Endothelial cell of umbilical vein (primary cell): ENCODE results near the gene PIP4P1. TPM values are rescaled to one million over a fixed set of nuclear protein-coding genes. Genes with fewer than 3 reads are reported as not detected.

ENCODE experiments used
- BruUV-seq: library from RNA; stranded (reverse); fragments of 400-500 nt; replicated peaks from 2 replicates; lab custom pipeline; 2021; lab: Mats Ljungman, UMichigan
- CTCF ChIA-PET: fragments of 300-600, 350-600 bp; sonication (Branson Sonifier 250); formaldehyde crosslinking; loops from one replicate; lab custom pipeline; 2021; ENCODE audit warnings: antibody characterized with exemption, inconsistent platforms; lab: Charles Lee
- POLR2A ChIA-PET: fragments of 300-600, 350-600 bp; sonication (Branson Sonifier 250); formaldehyde crosslinking; loops from one replicate; lab custom pipeline; 2021; ENCODE audit warnings: antibody characterized with exemption, inconsistent platforms; lab: Charles Lee
- DNase-seq: peaks from one replicate; pipeline ENCODE4 v3.0.0-alpha.2; 2011; ENCODE audit warnings: low read depth, low spot score
- FAIRE-seq: peaks from 2 replicates; lab custom pipeline; 2011; peaks lifted over from hg19 to GRCh38; lab: Jason Lieb, UNC
- H2AFZ ChIP-seq: 2 replicates; pipeline ENCODE4 v1.6.0; 2012; ENCODE audit warnings: low read depth, low read length, control low read depth, inconsistent platforms
- H3K27ac ChIP-seq: 2 replicates; pipeline ENCODE4 v1.5.1; 2011; ENCODE audit warnings: low read depth, mild to moderate bottlenecking, control low read depth, low read length, moderate library complexity; ENCODE audit not compliant: insufficient read depth
- H3K27me3 ChIP-seq, 2 experiments: 2 replicates each; pipeline versions ENCODE4 v1.6.0 to v1.6.1; 2011; ENCODE audit warnings: low read length in 2 of 2, mixed read lengths in 1 of 2; ENCODE audit not compliant: control insufficient read depth in 2 of 2, insufficient read depth in 2 of 2
- H3K36me3 ChIP-seq, 2 experiments: 2 replicates in 1 of 2; 3 replicates in 1 of 2; pipeline ENCODE4 v1.5.1; 2011; ENCODE audit warnings: low read length in 2 of 2, mild to moderate bottlenecking in 1 of 2, moderate library complexity in 1 of 2; ENCODE audit not compliant: control insufficient read depth in 2 of 2, insufficient read depth in 2 of 2; ENCODE audit errors: extremely low read depth in 1 of 2
- H3K4me1 ChIP-seq: 3 replicates; pipeline ENCODE4 v1.5.1; 2011; ENCODE audit warnings: mild to moderate bottlenecking, low read length; ENCODE audit not compliant: control insufficient read depth, insufficient read depth; ENCODE audit errors: extremely low read depth
- H3K4me2 ChIP-seq: 2 replicates; pipeline ENCODE4 v1.6.1; 2011; ENCODE audit warnings: low read length, control low read depth, mixed read lengths; ENCODE audit not compliant: insufficient read depth
- H3K4me3 ChIP-seq, 3 experiments: fragments of 200-600 bp in 1 of 3; sonication (generic), shearing (Covaris generic) in 1 of 3; replicated peaks in 1 of 3; 2 replicates each; pipeline ENCODE4 v1.5.1; 2011 to 2016; ENCODE audit warnings: control low read depth in 3 of 3, low read length in 3 of 3, mild to moderate bottlenecking in 2 of 3, inconsistent platforms in 1 of 3, low read depth in 1 of 3, moderate library complexity in 1 of 3; ENCODE audit not compliant: insufficient read depth in 1 of 3
- H3K79me2 ChIP-seq: 2 replicates; pipeline ENCODE4 v1.6.0; 2012; ENCODE audit warnings: low read length, inconsistent platforms; ENCODE audit not compliant: control insufficient read depth, insufficient read depth
- H3K9ac ChIP-seq: replicated peaks from 2 replicates; pipeline ENCODE3; 2011; ENCODE audit warnings: low read length, control low read depth; ENCODE audit not compliant: insufficient read depth; ENCODE audit errors: extremely low read depth
- H3K9me1 ChIP-seq: replicated peaks from 3 replicates; pipeline ENCODE4 v1.6.0; 2011; ENCODE audit warnings: mild to moderate bottlenecking, low read length; ENCODE audit not compliant: control insufficient read depth, insufficient read depth; ENCODE audit errors: extremely low read depth
- H3K9me3 ChIP-seq: replicated peaks from 2 replicates; pipeline ENCODE4 v1.5.1; 2012; ENCODE audit warnings: low read length, inconsistent platforms; ENCODE audit not compliant: control insufficient read depth, insufficient read depth
- H4K20me1 ChIP-seq: replicated peaks from 2 replicates; pipeline ENCODE3; 2011; ENCODE audit warnings: mild to moderate bottlenecking, low read length; ENCODE audit not compliant: control insufficient read depth, insufficient read depth; ENCODE audit errors: extremely low read depth
- EZH2 ChIP-seq: IDR thresholded peaks from 2 replicates; pipeline ENCODE4 v1.6.1; 2012; ENCODE audit warnings: borderline replicate concordance, low read depth, mild to moderate bottlenecking, moderate library complexity, low read length, inconsistent platforms; ENCODE audit not compliant: severe bottlenecking
- FOS ChIP-seq: IDR thresholded peaks from 2 replicates; pipeline ENCODE4 v1.6.1; 2011; ENCODE audit warnings: mild to moderate bottlenecking, low read length, moderate library complexity, borderline replicate concordance; ENCODE audit not compliant: insufficient read depth
- GATA2 ChIP-seq: IDR thresholded peaks from 2 replicates; pipeline ENCODE4 v1.7.0; 2011; ENCODE audit warnings: low read depth, mild to moderate bottlenecking, moderate library complexity, mixed read lengths, low read length; ENCODE audit not compliant: insufficient read length, insufficient read depth
- POLR2A ChIP-seq: IDR thresholded peaks from 2 replicates; pipeline ENCODE4 v1.6.1; 2012; ENCODE audit warnings: low read depth, mild to moderate bottlenecking, control low read depth, low read length
- POLR2AphosphoS5 ChIP-seq: IDR thresholded peaks from 2 replicates; pipeline ENCODE4 v1.6.1; 2012; ENCODE audit warnings: low read depth, mild to moderate bottlenecking, control low read depth, low read length, moderate library complexity; ENCODE audit not compliant: insufficient read depth
- dilution Hi-C: fragments of 300-500 bp; cut with MboI; formaldehyde crosslinking; loops from one replicate; pipeline ENCODE4 v1.15.0; 2019; ENCODE audit warnings: low sequenced_read_pairs; ENCODE audit not compliant: extremely low pct_ligation_motif_present
- intact Hi-C: fragments of 100-400 bp; cut with micrococcal nuclease; formaldehyde crosslinking; loops from one replicate; pipeline ENCODE4 v1.10.0; 2022
- polyA plus RNA-seq, 4 experiments: library from polyadenylated mRNA; depleted of rRNA in 3 of 4; stranded (reverse) in 3 of 4; unstranded in 1 of 4; fragments of >200 nt; gene quantifications; 2 replicates each; pipeline versions ENCODE4 v1.2.1 to v1.2.3, GENCODE V29; 2011 to 2012; ENCODE audit warnings: missing spikeins in 1 of 4
- total RNA-seq: library from RNA; stranded (reverse); gene quantifications from 2 replicates; pipeline ENCODE4 v1.2.3, GENCODE V29; 2021
- TF ChIP-seq, protein P1 (sequence below): IDR thresholded peaks from 2 replicates; pipeline ENCODE4 v1.6.1; 2011; ENCODE audit not compliant: insufficient read depth, insufficient read length

PIP4P1 gene
- total and polyA plus RNA-seq, 2 donors (not counting 3 experiments of a cell fraction or from before 2014, with no cell fraction given), result 28.6 to 52.5 TPM

- no TSS peak for BruUV-seq
- Histone ChIP-seq H3K9me1 (no peaks in the 10 kb centered on the region), H3K27ac (peak overlapping the region; percentile 77), H3K9me3 (no peaks in the 10 kb centered on the region), H3K4me1 (peaks cover 28% of the 10 kb centered on the region), H3K27me3 (no peaks in the 10 kb centered on the region), H3K9ac (peak overlapping the region; percentile 19), H2AFZ (no peak overlapping the region), H3K36me3 (peaks cover 27 to 31% of the 10 kb centered on the region in 2 experiments), H3K79me2 (peaks cover 29% of the 10 kb centered on the region), H3K4me2 (peak overlapping the region; percentile 74), H3K4me3 (peak overlapping the region in 1 of 3 experiments; percentile 20), H4K20me1 (no peaks in the 10 kb centered on the region)
- peak; percentile 69 for DNase-seq
- ChIA-PET CTCF (interaction anchor here (0.8 to 3.2 kb wide), 5 partner anchors 9 to 62 kb away, joined by 3 to 13 read pairs (median 5); partner anchors contain the start of genes APEX1, OSGEP and PIP4P1), POLR2A (no interaction called here)
- dilution Hi-C loops, result loop anchor here (10.0 kb wide), 1 partner anchor 123 kb away; no protein-coding TSS in a partner anchor
- TF ChIP-seq, protein P1, sequence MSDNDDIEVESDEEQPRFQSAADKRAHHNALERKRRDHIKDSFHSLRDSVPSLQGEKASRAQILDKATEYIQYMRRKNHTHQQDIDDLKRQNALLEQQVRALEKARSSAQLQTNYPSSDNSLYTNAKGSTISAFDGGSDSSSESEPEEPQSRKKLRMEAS, result no peak
- TF ChIP-seq POLR2A (peak; percentile 68), GATA2 (peak; percentile 95), EZH2 (no peak), FOS (no peak), POLR2AphosphoS5 (peak; percentile 72)
- intact Hi-C loops, result loop anchor here (1.0 to 2.0 kb wide), 6 partner anchors 8 to 129 kb away; partner anchors contain the start of gene PNP
- peak; percentile 94 for FAIRE-seq
These were observed 16.1 kb upstream of the PIP4P1 start for GRCh38 chr14:20477211-20477876.
